Kidney (tissue), 14 donors: ENCODE results near the gene ACSL4. TPM values are rescaled to one million over a fixed set of nuclear protein-coding genes. Genes with fewer than 3 reads are reported as not detected.
"Not testable (repeated sequence)": the region's sequence is repeated elsewhere in the genome, so short reads cannot be mapped to it uniquely, and the experiment has no call there.

ENCODE experiments used
- DNase-seq, 5 donors: peaks; one replicate each; pipeline ENCODE4 v3.0.0-alpha.2; 2013 to 2020
- FAIRE-seq: peaks from 2 replicates; lab custom pipeline; 2012; peaks lifted over from hg19 to GRCh38; lab: Jason Lieb, UNC
- H3K27ac ChIP-seq, 2 donors: one replicate each; pipeline ENCODE4 v1.7.0; 2013; ENCODE audit warnings: low read depth in 2 of 2, low read length in 2 of 2, inconsistent platforms in 1 of 2
- H3K27me3 ChIP-seq: one replicate; pipeline ENCODE4 v1.7.1; 2013; ENCODE audit warnings: low read length, inconsistent platforms; ENCODE audit not compliant: control insufficient read depth, insufficient read depth
- H3K36me3 ChIP-seq, 3 donors: one replicate each; pipeline versions ENCODE4 v1.7.0 to v1.7.1; 2013; ENCODE audit warnings: low read length in 3 of 3, control low read depth in 1 of 3, inconsistent platforms in 1 of 3; ENCODE audit not compliant: insufficient read depth in 3 of 3, control insufficient read depth in 2 of 3
- H3K4me1 ChIP-seq, 3 donors: one replicate each; pipeline versions ENCODE4 v1.7.0 to v1.7.1; 2013; ENCODE audit warnings: low read length in 3 of 3, inconsistent platforms in 1 of 3, low read depth in 1 of 3; ENCODE audit not compliant: control insufficient read depth in 2 of 3, insufficient read depth in 2 of 3
- H3K4me3 ChIP-seq, 3 donors: one replicate each; pipeline versions ENCODE4 v1.7.0 to v1.8.1; 2013; ENCODE audit warnings: low read length in 3 of 3, control low read depth in 1 of 3, inconsistent platforms in 1 of 3
- H3K9ac ChIP-seq, 3 donors: one replicate each; pipeline versions ENCODE4 v1.7.0 to v1.7.1; 2013; ENCODE audit warnings: low read length in 3 of 3, control low read depth in 1 of 3, inconsistent platforms in 1 of 3
- H3K9me3 ChIP-seq, 3 donors: one replicate each; pipeline versions ENCODE4 v1.7.0 to v1.7.1; 2013; ENCODE audit warnings: low read length in 3 of 3, control low read depth in 1 of 3, inconsistent platforms in 1 of 3; ENCODE audit not compliant: control insufficient read depth in 2 of 3, insufficient read depth in 1 of 3
- intact Hi-C: fragments of 100-400 bp; cut with DNase I; formaldehyde crosslinking; loops from one replicate; pipeline ENCODE4 v1.11.1; 2022
- polyA plus RNA-seq: library from polyadenylated mRNA; stranded (reverse); fragments of 350-450 nt; fragmentation: Illumina TruSeq; extraction: RNeasy Lipid Tissue Mini Kit (QIAGEN cat#74804); gene quantifications from one replicate; pipeline ENCODE4 v1.2.3, GENCODE V29; 2014; ENCODE audit warnings: low read depth, low replicate concordance; ENCODE audit not compliant: insufficient read depth
- total RNA-seq: library from RNA; stranded (reverse); fragmentation: NEBNext Ultra II Directional; extraction: Animal tissue kit (Norgen Biotek cat#: 25700); gene quantifications from one replicate; pipeline ENCODE4 v1.2.1, GENCODE V29; 2021
- TF ChIP-seq, protein P1 (sequence below): IDR thresholded peaks from 3 replicates; pipeline ENCODE4 v1.5.1; 2012; ENCODE audit warnings: mild to moderate bottlenecking, moderate library complexity, borderline replicate concordance; ENCODE audit not compliant: insufficient read depth; ENCODE audit errors: extremely low read depth
- donor health status: control.
- donor health status: control.
- donor health status: control.
- donor health status: control.
- donor health status: control.
- donor health status: DM: yes; HTN: yes; CAD: no.
- donor health status: Normal renal cell carcinoma (clear cell type).

The ACSL4 gene
- total and polyA plus RNA-seq, 2 donors from 2014 or later = 34.0 to 205 TPM

DNA sequence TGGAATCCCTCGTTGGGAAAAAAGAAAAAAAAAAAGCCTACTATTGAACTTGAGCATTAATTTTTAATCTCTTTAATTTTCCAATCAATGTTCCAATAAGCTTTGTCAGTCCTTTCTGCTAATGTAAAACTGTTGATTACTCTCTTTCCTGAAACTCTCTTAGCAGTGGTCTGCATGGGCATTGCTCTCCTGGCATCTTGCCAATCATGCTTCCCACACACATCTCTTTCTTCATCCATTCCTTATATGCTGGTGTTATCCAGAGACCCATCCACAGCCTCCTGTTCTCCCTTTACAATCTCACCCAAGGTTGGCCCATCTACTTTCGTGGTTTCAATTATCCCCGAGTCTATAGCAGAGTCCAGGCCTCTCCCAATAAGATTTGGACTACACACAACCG is 76.3 kb downstream of the ACSL4 start:
- TF ChIP-seq, protein P1, sequence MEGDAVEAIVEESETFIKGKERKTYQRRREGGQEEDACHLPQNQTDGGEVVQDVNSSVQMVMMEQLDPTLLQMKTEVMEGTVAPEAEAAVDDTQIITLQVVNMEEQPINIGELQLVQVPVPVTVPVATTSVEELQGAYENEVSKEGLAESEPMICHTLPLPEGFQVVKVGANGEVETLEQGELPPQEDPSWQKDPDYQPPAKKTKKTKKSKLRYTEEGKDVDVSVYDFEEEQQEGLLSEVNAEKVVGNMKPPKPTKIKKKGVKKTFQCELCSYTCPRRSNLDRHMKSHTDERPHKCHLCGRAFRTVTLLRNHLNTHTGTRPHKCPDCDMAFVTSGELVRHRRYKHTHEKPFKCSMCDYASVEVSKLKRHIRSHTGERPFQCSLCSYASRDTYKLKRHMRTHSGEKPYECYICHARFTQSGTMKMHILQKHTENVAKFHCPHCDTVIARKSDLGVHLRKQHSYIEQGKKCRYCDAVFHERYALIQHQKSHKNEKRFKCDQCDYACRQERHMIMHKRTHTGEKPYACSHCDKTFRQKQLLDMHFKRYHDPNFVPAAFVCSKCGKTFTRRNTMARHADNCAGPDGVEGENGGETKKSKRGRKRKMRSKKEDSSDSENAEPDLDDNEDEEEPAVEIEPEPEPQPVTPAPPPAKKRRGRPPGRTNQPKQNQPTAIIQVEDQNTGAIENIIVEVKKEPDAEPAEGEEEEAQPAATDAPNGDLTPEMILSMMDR = no peak
- H3K36me3 ChIP-seq = peaks cover 0 to 4% (median 3%) of the 10 kb centered on the region in 3 donors
- no peaks in the 10 kb centered on the region for H3K9me3 ChIP-seq
- no peaks in the 10 kb centered on the region for H3K4me1 ChIP-seq
- no peak overlapping the region for H3K9ac ChIP-seq
- no peaks in the 10 kb centered on the region for H3K27me3 ChIP-seq
- DNase-seq = no peak
- no peak overlapping the region for H3K27ac ChIP-seq
- intact Hi-C loops = no loop called here
- no peak for FAIRE-seq
- H3K4me3 ChIP-seq = no peak overlapping the region

DNA sequence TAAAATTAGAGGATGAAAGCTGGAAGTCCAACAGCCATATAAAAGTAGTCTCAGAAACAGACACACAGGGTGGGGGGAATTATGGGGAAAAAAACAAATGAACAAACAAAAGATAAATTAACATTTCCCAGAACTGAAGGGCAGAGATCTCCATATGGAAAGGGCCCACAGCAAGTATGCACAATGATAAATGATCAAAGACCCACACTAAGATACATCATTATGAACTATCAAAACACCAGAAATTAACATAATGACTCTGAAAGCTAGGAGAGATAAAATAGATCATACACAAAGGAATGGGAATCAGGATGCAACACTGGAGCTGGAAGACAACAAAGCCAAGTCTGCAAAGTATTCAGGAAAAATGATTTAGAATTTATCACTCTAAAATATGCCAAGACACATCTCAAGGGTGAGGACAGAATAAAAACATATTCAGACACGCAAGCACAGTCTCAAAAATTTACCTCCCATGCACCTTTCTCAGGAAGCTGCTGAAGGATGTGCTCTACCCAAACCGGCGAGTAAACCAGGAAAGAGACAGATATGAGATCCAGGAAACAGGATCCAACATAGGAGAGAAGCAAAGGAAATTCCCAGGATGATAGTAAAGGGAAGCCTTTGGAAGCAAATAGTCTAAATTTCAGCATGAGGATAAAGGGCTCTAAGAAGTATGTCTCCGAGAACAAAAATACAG is 77.4 kb downstream of the ACSL4 start:
- FAIRE-seq = no peak
- H3K9me3 ChIP-seq = no peaks in the 10 kb centered on the region
- no peak overlapping the region for H3K27ac ChIP-seq
- intact Hi-C loops = no loop called here
- H3K27me3 ChIP-seq = no peaks in the 10 kb centered on the region
- peak in 1 of 5 donors; percentile 0 for DNase-seq
- peaks cover 0 to 4% (median 3%) of the 10 kb centered on the region in 3 donors for H3K36me3 ChIP-seq
- TF ChIP-seq, protein P1 = no peak
- H3K4me1 ChIP-seq = no peaks in the 10 kb centered on the region
- no peak overlapping the region for H3K4me3 ChIP-seq
- no peak overlapping the region for H3K9ac ChIP-seq

DNA sequence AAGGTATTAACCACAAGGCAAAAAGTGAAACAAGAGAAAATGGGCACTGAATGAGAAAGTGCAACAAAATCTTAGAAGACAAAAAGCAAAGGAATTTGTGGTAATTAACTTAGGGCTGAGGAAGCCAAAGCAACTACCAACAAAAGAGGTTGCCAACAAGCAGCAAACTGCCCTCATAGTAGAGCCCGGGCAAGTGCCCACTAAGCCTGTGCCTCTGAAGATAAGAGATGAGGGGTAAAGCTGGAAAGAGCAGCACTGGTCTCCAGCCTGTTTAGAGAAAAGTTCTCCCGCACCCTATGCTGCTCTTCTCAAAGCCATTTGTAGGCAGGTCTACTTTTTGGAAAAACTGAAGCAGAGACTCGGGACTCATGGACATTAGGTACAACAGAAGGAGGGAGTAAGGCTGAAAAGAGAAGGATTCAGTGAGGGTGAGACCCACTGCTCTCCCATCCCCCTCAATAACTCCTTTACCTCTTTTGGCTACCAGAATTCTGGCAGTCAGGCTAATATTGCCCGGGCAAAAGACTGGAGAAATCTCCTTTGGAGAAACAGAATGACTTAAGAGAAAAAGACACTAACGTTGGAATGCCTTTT is 78.4 kb downstream of the ACSL4 start:
- TF ChIP-seq, protein P1 = no peak
- H3K9me3 ChIP-seq = no peaks in the 10 kb centered on the region
- no peaks in the 10 kb centered on the region for H3K4me1 ChIP-seq
- no peaks in the 10 kb centered on the region for H3K27me3 ChIP-seq
- H3K27ac ChIP-seq = no peak overlapping the region
- FAIRE-seq (no peak), DNase-seq (no peak)
- no peak overlapping the region for H3K9ac ChIP-seq
- intact Hi-C loops = no loop called here
- H3K36me3 ChIP-seq = peaks cover 0 to 4% (median 3%) of the 10 kb centered on the region in 3 donors
- H3K4me3 ChIP-seq = no peak overlapping the region

DNA sequence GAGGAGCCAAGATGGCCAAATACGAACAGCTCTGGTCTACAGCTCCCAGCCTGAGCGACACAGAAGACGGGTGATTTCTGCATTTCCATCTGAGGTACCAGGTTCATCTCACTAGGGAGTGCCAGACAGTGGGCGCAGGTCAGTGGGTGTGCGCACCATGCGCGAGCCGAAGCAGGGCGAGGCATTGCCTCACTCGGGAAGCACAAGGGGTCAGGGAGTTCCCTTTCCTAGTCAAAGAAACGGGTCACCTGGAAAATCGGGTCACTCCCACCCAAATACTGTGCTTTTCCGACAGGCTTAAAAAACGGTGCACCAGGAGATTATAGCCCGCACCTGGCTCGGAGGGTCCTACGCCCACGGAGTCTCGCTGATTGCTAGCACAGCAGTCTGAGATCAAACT is 88.4 kb downstream of the ACSL4 start:
- H3K27me3 ChIP-seq, DNase-seq, H3K9me3 ChIP-seq, H3K36me3 ChIP-seq, H3K4me1 ChIP-seq, H3K4me3 ChIP-seq, H3K27ac ChIP-seq, intact Hi-C loops, FAIRE-seq, H3K9ac ChIP-seq: not testable (repeated sequence)
